Measurements from ENCODE around the gene CCDC188. TPM values are rescaled to one million over a fixed set of nuclear protein-coding genes. Genes with fewer than 3 reads are reported as not detected.

The CCDC188 gene
- polyA plus RNA-seq, 1 donor from 2014 or later = not detected

- no peak overlapping the region for H3K4me2 ChIP-seq (ENCODE audit: low read length)
- no peaks in the 10 kb centered on the region for H4K20me1 ChIP-seq (ENCODE audit: insufficient read depth)
- H3K79me2 ChIP-seq (replicated peaks; ENCODE audit: insufficient read depth, low read length) = no peaks in the 10 kb centered on the region
- no peaks in the 10 kb centered on the region for H3F3A ChIP-seq (ENCODE audit: insufficient read depth, low read length, poor library complexity, severe bottlenecking)
- H3K27ac ChIP-seq (ENCODE audit: low read length) = no peak overlapping the region
- H3K4me3 ChIP-seq (ENCODE audit: low read length) = no peak overlapping the region
- no peak overlapping the region for H2AFZ ChIP-seq (ENCODE audit: low read depth, low read length)
- H3K9me2 ChIP-seq (ENCODE audit: insufficient read depth, low read length) = no peaks in the 10 kb centered on the region
- no peaks in the 10 kb centered on the region for H3K36me3 ChIP-seq (ENCODE audit: insufficient read depth, low read length)
- H3K9me3 ChIP-seq (ENCODE audit: low read length) = no peaks in the 10 kb centered on the region
- H3K27me3 ChIP-seq (ENCODE audit: insufficient read depth, low read depth, low read length) = no peaks in the 10 kb centered on the region
- TF ChIP-seq CTCF (IDR thresholded peaks at IDR 0.05; ENCODE audit: poor library complexity, severe bottlenecking) = no peak
- no peak for TF ChIP-seq POLR2AphosphoS5 (IDR thresholded peaks at IDR 0.05)
- no peak for TF ChIP-seq MXI1 (conservative IDR thresholded peaks at IDR 0.05; ENCODE audit: poor library complexity, severe bottlenecking)
- TF ChIP-seq EP300 (conservative IDR thresholded peaks at IDR 0.05; ENCODE audit: poor library complexity, severe bottlenecking) = no peak
- no peak for TF ChIP-seq TAF1 (IDR thresholded peaks at IDR 0.05; ENCODE audit: low read depth)
- no peak overlapping the region for H3K9ac ChIP-seq (ENCODE audit: low read length)
These were observed 22.9 kb upstream of the CCDC188 start for GRCh38 chr22:20173772-20174171.

- H3K36me3 ChIP-seq (ENCODE audit: insufficient read depth, low read length) = no peaks in the 10 kb centered on the region
- H3K27me3 ChIP-seq (ENCODE audit: insufficient read depth, low read depth, low read length) = no peaks in the 10 kb centered on the region
- H3K4me3 ChIP-seq (ENCODE audit: low read length) = no peak overlapping the region
- H3K4me2 ChIP-seq (ENCODE audit: low read length) = no peak overlapping the region
- no peak overlapping the region for H3K9ac ChIP-seq (ENCODE audit: low read length)
- H3F3A ChIP-seq (ENCODE audit: insufficient read depth, low read length, poor library complexity, severe bottlenecking) = no peaks in the 10 kb centered on the region
- no peaks in the 10 kb centered on the region for H3K9me3 ChIP-seq (ENCODE audit: low read length)
- no peaks in the 10 kb centered on the region for H4K20me1 ChIP-seq (ENCODE audit: insufficient read depth)
- TF ChIP-seq REST (IDR thresholded peaks at IDR 0.05; ENCODE audit: borderline replicate concordance) (no peak), EP300 (conservative IDR thresholded peaks at IDR 0.05; ENCODE audit: poor library complexity, severe bottlenecking) (no peak), RAD21 (conservative IDR thresholded peaks at IDR 0.05) (no peak), EZH2 (IDR thresholded peaks at IDR 0.05; ENCODE audit: borderline replicate concordance, insufficient read depth, low read length, poor library complexity, severe bottlenecking) (no peak), MXI1 (conservative IDR thresholded peaks at IDR 0.05; ENCODE audit: poor library complexity, severe bottlenecking) (no peak)
- no peaks in the 10 kb centered on the region for H3K79me2 ChIP-seq (replicated peaks; ENCODE audit: insufficient read depth, low read length)
- H3K27ac ChIP-seq (ENCODE audit: low read length) = no peak overlapping the region
- no peaks in the 10 kb centered on the region for H3K9me2 ChIP-seq (ENCODE audit: insufficient read depth, low read length)
- no peak overlapping the region for H2AFZ ChIP-seq (ENCODE audit: low read depth, low read length)
These were observed 22.4 kb upstream of the CCDC188 start for GRCh38 chr22:20173246-20173645.

- no peaks in the 10 kb centered on the region for H3K36me3 ChIP-seq (ENCODE audit: insufficient read depth, low read length)
- H3K9ac ChIP-seq (ENCODE audit: low read length) = no peak overlapping the region
- H3K79me2 ChIP-seq (replicated peaks; ENCODE audit: insufficient read depth, low read length) = no peaks in the 10 kb centered on the region
- no peaks in the 10 kb centered on the region for H3K9me3 ChIP-seq (ENCODE audit: low read length)
- no peaks in the 10 kb centered on the region for H4K20me1 ChIP-seq (ENCODE audit: insufficient read depth)
- TF ChIP-seq EZH2 (IDR thresholded peaks at IDR 0.05; ENCODE audit: borderline replicate concordance, insufficient read depth, low read length, poor library complexity, severe bottlenecking) = no peak
- H2AFZ ChIP-seq (ENCODE audit: low read depth, low read length) = no peak overlapping the region
- no peaks in the 10 kb centered on the region for H3F3A ChIP-seq (ENCODE audit: insufficient read depth, low read length, poor library complexity, severe bottlenecking)
- no peak overlapping the region for H3K4me2 ChIP-seq (ENCODE audit: low read length)
- no peaks in the 10 kb centered on the region for H3K9me2 ChIP-seq (ENCODE audit: insufficient read depth, low read length)
- H3K4me3 ChIP-seq (ENCODE audit: low read length) = no peak overlapping the region
- no peak overlapping the region for H3K27ac ChIP-seq (ENCODE audit: low read length)
- H3K27me3 ChIP-seq (ENCODE audit: insufficient read depth, low read depth, low read length) = no peaks in the 10 kb centered on the region
These were observed 21.3 kb upstream of the CCDC188 start for GRCh38 chr22:20172141-20172613.

All from neural cell (in vitro differentiated cells).